Spleen (tissue), 7 donors: ENCODE results near the gene FARP1.

Source experiments
- CTCF ChIP-seq, 11 experiments: fragments of 200-600 bp in 7 of 11; fragments of 450-650 bp in 4 of 11; sonication (generic) in 4 of 11; IDR thresholded peaks in 8 of 11; conservative IDR thresholded peaks in 3 of 11; 1 replicate in 7 of 11; 2 replicates in 4 of 11; pipeline versions ENCODE4 v1.4.0 to v1.8.0; 2016 to 2021; ENCODE audit warnings: antibody characterized with exemption in 11 of 11, inconsistent platforms in 4 of 11, mild to moderate bottlenecking in 1 of 11
- POLR2A ChIP-seq, 3 donors: fragments of 450-650 bp; IDR thresholded peaks; one replicate each; pipeline ENCODE4 v1.5.1; 2017; ENCODE audit warnings: antibody characterized with exemption in 3 of 3, mild to moderate bottlenecking in 1 of 3
- donor health status: DM: no; HTN: no; CAD: no; lungs with moderate emphysema.
- donor health status: DM: no; HTN: no; CAD: no.
- donor health status: DM: no; HTN: no; CAD: no.

GRCh38 chr13:98411013-98411412, 268.1 kb downstream of the FARP1 start:
- no peak for TF ChIP-seq CTCF (IDR thresholded peaks at IDR 0.05 in 8 of 11, conservative IDR thresholded peaks at IDR 0.05 in 3 of 11)
- no peak for TF ChIP-seq POLR2A (IDR thresholded peaks at IDR 0.05)
